Measurements from ENCODE around the gene TUBG1.

The TUBG1 gene

DNA sequence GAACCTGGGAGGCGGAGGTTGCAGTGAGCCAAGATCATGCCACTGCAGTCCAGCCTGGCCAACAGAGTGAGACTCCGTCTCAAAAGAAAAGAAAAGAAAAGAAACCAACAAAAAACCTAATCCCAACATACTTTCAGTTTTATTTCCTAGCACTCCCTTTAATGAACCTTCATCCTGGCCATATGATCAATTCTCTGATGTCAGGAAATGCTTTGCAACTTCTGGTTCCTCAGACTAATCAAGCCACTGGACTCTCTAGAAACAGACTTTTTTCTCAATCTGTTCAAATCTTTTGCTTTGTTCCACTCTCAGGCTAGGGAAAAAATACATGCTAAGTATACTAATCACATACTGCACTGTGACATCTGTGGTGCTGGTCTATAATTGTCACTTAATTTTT is 18.6 kb upstream of the TUBG1 start:
- TF ChIP-seq, protein P1, sequence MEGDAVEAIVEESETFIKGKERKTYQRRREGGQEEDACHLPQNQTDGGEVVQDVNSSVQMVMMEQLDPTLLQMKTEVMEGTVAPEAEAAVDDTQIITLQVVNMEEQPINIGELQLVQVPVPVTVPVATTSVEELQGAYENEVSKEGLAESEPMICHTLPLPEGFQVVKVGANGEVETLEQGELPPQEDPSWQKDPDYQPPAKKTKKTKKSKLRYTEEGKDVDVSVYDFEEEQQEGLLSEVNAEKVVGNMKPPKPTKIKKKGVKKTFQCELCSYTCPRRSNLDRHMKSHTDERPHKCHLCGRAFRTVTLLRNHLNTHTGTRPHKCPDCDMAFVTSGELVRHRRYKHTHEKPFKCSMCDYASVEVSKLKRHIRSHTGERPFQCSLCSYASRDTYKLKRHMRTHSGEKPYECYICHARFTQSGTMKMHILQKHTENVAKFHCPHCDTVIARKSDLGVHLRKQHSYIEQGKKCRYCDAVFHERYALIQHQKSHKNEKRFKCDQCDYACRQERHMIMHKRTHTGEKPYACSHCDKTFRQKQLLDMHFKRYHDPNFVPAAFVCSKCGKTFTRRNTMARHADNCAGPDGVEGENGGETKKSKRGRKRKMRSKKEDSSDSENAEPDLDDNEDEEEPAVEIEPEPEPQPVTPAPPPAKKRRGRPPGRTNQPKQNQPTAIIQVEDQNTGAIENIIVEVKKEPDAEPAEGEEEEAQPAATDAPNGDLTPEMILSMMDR (IDR thresholded peaks at IDR 0.05; ENCODE audit: extremely low read depth, insufficient read depth, missing control alignments): no peak
- in situ Hi-C loops (cut with MboI; ENCODE audit: low pct_unique_long_range_greater_than_20kb, low sequenced_read_pairs, unreplicated experiment): no loop called here
- no peak for DNase-seq (ENCODE audit: low spot score)

DNA sequence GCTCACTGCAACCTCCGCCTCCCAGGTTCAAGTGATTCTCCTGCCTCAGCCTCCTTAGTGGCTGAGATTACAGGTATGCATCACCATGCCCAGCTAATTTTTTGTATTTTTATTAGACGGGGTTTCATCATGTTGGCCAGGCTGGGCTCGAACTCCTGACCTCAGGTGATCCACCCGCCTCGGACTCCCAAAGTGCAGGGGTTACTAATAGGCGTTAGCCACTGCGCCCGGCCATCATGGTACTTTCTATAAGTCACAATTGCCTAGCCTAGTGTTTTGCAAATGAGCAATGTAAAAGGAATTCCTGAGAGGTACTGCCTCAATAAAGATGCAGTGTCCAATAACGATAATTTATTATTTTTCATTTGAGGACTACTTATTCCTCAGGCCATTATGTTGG is 18.1 kb upstream of the TUBG1 start:
- TF ChIP-seq, protein P1 (IDR thresholded peaks at IDR 0.05; ENCODE audit: extremely low read depth, insufficient read depth, missing control alignments): no peak
- no peak for DNase-seq (ENCODE audit: low spot score)
- in situ Hi-C loops (cut with MboI; ENCODE audit: low pct_unique_long_range_greater_than_20kb, low sequenced_read_pairs, unreplicated experiment): no loop called here

DNA sequence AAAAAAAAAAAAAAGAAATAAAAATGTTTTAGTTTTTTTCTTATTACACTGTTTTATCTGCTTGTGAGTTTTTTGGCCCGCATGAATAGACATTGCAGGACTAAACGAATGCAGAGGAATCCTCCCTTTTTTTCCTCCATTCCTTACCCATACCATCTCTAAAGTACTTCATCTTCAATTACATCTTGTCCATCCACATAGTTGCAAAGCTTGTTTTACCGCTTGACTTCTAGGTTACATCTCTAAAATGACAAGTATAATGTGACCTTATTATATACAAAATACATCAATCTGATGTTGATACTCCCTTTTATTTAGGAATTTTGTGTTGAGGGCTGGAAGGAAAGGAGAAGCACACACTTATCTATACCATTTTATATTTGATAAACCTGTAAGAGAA is 13.1 kb upstream of the TUBG1 start:
- TF ChIP-seq, protein P1 (IDR thresholded peaks at IDR 0.05; ENCODE audit: extremely low read depth, insufficient read depth, missing control alignments): no peak
- DNase-seq (ENCODE audit: low spot score): no peak
- in situ Hi-C loops (cut with MboI; ENCODE audit: low pct_unique_long_range_greater_than_20kb, low sequenced_read_pairs, unreplicated experiment): no loop called here

DNA sequence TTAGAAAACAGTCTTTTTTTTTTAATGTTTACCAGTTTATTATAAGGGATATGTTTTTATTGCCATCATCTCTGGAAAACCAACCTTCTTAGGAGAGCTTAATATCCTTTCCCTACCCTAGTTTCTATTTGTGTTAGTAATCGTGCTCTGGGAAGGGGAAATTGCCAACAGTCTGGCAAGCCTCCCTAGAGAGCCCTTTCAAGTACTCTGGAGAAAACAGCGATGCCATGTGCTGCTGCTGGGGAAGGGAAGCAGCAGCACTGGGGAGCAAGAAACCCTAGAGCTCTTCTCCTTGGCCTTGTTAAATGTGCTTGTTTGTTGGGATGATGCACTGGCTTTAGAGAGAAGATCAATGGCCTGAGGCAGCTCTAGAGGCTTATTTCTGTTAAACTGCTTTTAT is 10.6 kb upstream of the TUBG1 start:
- in situ Hi-C loops (cut with MboI; ENCODE audit: low pct_unique_long_range_greater_than_20kb, low sequenced_read_pairs, unreplicated experiment): no loop called here
- no peak for DNase-seq (ENCODE audit: low spot score)
- TF ChIP-seq, protein P1 (IDR thresholded peaks at IDR 0.05; ENCODE audit: extremely low read depth, insufficient read depth, missing control alignments): no peak

DNA sequence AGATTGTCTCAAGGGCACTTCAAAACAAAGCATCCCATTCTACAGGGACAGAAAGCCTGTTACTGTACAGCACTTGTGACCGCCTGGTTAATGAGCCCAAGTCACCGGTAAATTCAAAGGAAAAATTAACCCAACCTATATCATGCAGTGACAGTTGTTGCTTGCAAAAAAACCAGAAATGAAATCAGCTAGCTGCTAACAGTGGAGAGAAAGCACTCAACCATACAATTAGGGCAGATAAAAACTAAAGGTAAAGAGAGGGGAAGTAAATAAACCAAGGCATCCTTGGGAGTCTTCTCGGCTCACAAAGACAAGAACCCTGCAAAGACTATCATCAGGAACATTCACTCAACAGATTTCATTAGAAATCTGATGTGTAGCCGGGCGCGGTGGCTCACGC is 6.2 kb upstream of the TUBG1 start:
- TF ChIP-seq, protein P1 (IDR thresholded peaks at IDR 0.05; ENCODE audit: extremely low read depth, insufficient read depth, missing control alignments): no peak
- in situ Hi-C loops (cut with MboI; ENCODE audit: low pct_unique_long_range_greater_than_20kb, low sequenced_read_pairs, unreplicated experiment): no loop called here
- no peak for DNase-seq (ENCODE audit: low spot score)

DNA sequence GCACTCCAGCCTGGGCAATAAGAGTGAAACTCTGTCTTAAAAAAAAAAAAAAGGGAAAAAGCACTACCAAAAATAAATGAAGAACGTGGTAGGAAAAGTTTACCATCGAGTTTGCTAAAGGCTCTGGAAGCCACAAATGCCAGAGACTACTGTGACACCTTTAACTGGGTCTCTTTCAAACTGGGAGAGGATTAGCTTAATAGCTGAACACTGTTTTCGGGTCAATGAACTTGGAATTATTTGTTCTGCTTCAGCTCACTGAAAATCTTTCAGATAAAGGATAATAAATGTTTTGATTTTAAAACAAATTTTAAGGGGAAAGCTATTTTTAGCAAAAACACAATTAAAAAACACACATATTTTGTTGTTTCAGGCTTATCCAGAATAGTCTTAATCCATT is 1.7 kb upstream of the TUBG1 start:
- in situ Hi-C loops (cut with MboI; ENCODE audit: low pct_unique_long_range_greater_than_20kb, low sequenced_read_pairs, unreplicated experiment): no loop called here
- DNase-seq (ENCODE audit: low spot score): no peak
- TF ChIP-seq, protein P1 (IDR thresholded peaks at IDR 0.05; ENCODE audit: extremely low read depth, insufficient read depth, missing control alignments): no peak
